Measurements from ENCODE around the gene MAPK8IP3. TPM values are rescaled to one million over a fixed set of nuclear protein-coding genes. Genes with fewer than 3 reads are reported as not detected.

Gene MAPK8IP3
- total and polyA plus RNA-seq, 9 of the 15 experiments (the other 6 are each of a cell fraction or from before 2014, with no cell fraction given): 0.17 to 58.7 (median 16.7) TPM

DNA sequence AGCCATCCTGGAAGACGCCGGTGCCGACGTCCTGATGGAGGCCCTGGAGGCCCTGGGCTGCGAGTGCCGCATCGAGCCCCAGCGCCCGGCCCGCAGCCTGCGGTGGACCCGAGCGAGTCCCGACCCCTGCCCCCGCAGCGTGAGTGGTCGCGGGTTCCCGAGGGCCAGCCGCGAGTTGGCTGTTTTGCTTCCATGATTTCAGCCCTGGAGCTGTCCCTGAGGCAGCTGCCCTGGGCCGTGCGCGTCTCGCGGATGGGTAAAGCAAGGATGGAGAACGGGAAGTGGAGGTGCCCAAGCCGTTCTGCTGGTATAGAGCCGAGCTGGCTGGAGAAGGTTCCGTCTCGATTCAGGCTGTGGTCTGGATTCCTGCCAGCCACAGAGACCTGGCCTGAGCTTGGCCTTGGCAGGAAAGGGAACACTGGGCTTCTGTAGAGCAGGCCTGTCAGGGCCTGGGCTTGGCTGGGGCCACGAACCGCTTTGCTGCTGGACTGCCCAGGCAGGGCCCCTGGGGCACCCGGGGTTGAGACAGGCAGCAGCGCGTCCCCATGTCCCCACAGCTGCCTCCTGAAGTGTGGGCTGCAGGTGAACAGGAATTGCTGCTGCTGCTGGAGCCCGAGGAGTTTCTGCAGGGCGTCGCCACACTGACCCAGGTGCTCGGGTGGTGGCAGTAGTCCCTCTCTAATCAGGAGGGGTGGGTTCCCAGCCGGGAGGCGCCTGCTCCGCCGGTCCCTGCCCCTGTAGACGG is 67.9 kb downstream of the MAPK8IP3 start:
- in situ Hi-C loops (cut with MboI) (no loop called here), intact Hi-C loops (cut with micrococcal nuclease) (no loop called here)
- Histone ChIP-seq H3K27me3 (ENCODE audit: control insufficient read depth in 2 of 2, insufficient read depth in 2 of 2, low read length in 2 of 2) (no peaks in the 10 kb centered on the region), H4K20me1 (replicated peaks; ENCODE audit: control insufficient read depth, insufficient read depth, low read length) (peaks cover 8% of the 10 kb centered on the region; the same call in 1 of the 2 replicates), H2AFZ (ENCODE audit: low read depth, low read length) (peak overlapping the region; percentile 81), H3K9me3 (replicated peaks; ENCODE audit: control insufficient read depth, insufficient read depth, low read depth, low read length) (no peaks in the 10 kb centered on the region), H3K27ac (ENCODE audit: extremely low read depth, low read depth, low read length) (peak overlapping the region; percentile 96), H3K4me1 (replicated peaks in 1 of 2; ENCODE audit: control insufficient read depth in 2 of 2, insufficient read depth in 2 of 2, low read length in 2 of 2) (peaks cover 20 to 97% of the 10 kb centered on the region in 2 experiments; a peak in 4 of 5 replicates), H3K4me2 (ENCODE audit: insufficient read depth, low read length) (peak overlapping the region; percentile 98), H3K4me3 (peak overlapping the region; percentile 96), H3K9ac (ENCODE audit: insufficient read depth in 1 of 2, low read depth in 2 of 2, low read length in 2 of 2) (peak overlapping the region; percentile 93 to 95; a peak in 3 of 4 replicates), H3K9me1 (ENCODE audit: control insufficient read depth, insufficient read depth, low read length) (peaks cover 2% of the 10 kb centered on the region), H3K36me3 (ENCODE audit: control insufficient read depth, insufficient read depth, low read length) (peaks cover 63% of the 10 kb centered on the region; the same call in 2 of the 3 replicates), H3K79me2 (ENCODE audit: control insufficient read depth, insufficient read depth, low read length) (peaks cover 51% of the 10 kb centered on the region)
- WGBS (ENCODE audit: insufficient coverage, low coverage, missing lambda C conversion rate): 23% methylated on average over 35 of the region's 45 CpGs
- FAIRE-seq: peak; percentile 48
- ChIA-PET CTCF (ENCODE audit: low intra/inter-chr PET ratio) (interaction anchor here (0.5 to 2.6 kb wide), 3 partner anchors 39 to 156 kb away, joined by 3 to 8 read pairs (median 4); no protein-coding TSS in a partner anchor), POLR2A (interaction anchor here (0.6 to 4.3 kb wide), 6 partner anchors 8 to 191 kb away, joined by 3 to 35 read pairs (median 4); partner anchors contain the start of genes NUBP2, RPS2 and SPSB3)
- no TSS peak for BruUV-seq (replicated peaks)
- ATAC-seq: no peak
- no peak for DNase-seq (ENCODE audit: extremely low read depth in 1 of 4, low spot score in 3 of 4)
- 0 out of 2 replicates have a peak, but pooled peaks have one; percentile 4 for TF ChIP-seq ZC3H4 (CRISPR knock-in tag; IDR thresholded peaks at IDR 0.05; ENCODE audit: borderline replicate concordance)
- no peak for TF ChIP-seq ZBTB40 (IDR thresholded peaks at IDR 0.05)
- TF ChIP-seq ZBTB40 (CRISPR knock-in tag; IDR thresholded peaks at IDR 0.05): no peak
- TF ChIP-seq MYNN (IDR thresholded peaks at IDR 0.05): 0 out of 2 replicates have a peak, but pooled peaks have one; percentile 19
- no peak for TF ChIP-seq MYNN (CRISPR knock-in tag; IDR thresholded peaks at IDR 0.05)
- no peak for TF ChIP-seq CEBPB (tag; IDR thresholded peaks at IDR 0.05)
- no peak for TF ChIP-seq FOXM1 (IDR thresholded peaks at IDR 0.05; ENCODE audit: low read depth)
- TF ChIP-seq FOXM1 (CRISPR knock-in tag; IDR thresholded peaks at IDR 0.05; ENCODE audit: low read depth): 0 out of 2 replicates have a peak, but pooled peaks have one; percentile 10
- TF ChIP-seq USF1 (CRISPR knock-in tag; IDR thresholded peaks at IDR 0.05): 0 out of 2 replicates have a peak, but pooled peaks have one; percentile 27
- no peak for TF ChIP-seq BRCA1 (IDR thresholded peaks at IDR 0.05)
- TF ChIP-seq BRCA1 (CRISPR knock-in tag; IDR thresholded peaks at IDR 0.05): 0 out of 2 replicates have a peak, but pooled peaks have one; percentile 19
- TF ChIP-seq MBD2 (IDR thresholded peaks at IDR 0.05; ENCODE audit: borderline replicate concordance, low read depth): peak; percentile 8; the same call in 1 of the 2 replicates
